Panc1 (cell line): Measurements from ENCODE around the gene ZRANB3. TPM values are rescaled to one million over a fixed set of nuclear protein-coding genes. Genes with fewer than 3 reads are reported as not detected.
"Not testable (repeated sequence)": the region's sequence is repeated elsewhere in the genome, so short reads cannot be mapped to it uniquely, and the experiment has no call there.

Experiments
- ATAC-seq: fragments of 200-7000 bp; cut with Tn5 transposase; 2 replicates; pipeline ENCODE4 v1.9.1; 2020; ENCODE audit warnings: mild to moderate bottlenecking, moderate library complexity
- BruUV-seq: library from RNA; stranded (reverse); fragments of 400-500 nt; replicated peaks from 2 replicates; lab custom pipeline; 2021; lab: Mats Ljungman, UMichigan
- CTCF ChIA-PET: fragments of 300-600 bp; sonication (Branson Sonifier 250); formaldehyde crosslinking; loops from one replicate; lab custom pipeline; 2022; ENCODE audit warnings: antibody characterized with exemption; lab: Charles Lee
- POLR2A ChIA-PET: fragments of 300-600 bp; sonication (Branson Sonifier 250); formaldehyde crosslinking; loops from one replicate; lab custom pipeline; 2022; ENCODE audit warnings: antibody characterized with exemption; lab: Charles Lee
- DNase-seq: peaks from one replicate; pipeline ENCODE4 v3.0.0-alpha.2; 2010; ENCODE audit warnings: low read depth, low spot score
- H3K27ac ChIP-seq: 2 replicates; pipeline ENCODE4 v1.5.1; 2011; ENCODE audit warnings: mild to moderate bottlenecking, low read length, inconsistent platforms
- H3K27me3 ChIP-seq: fragments of 200-500 bp; sonication (Bioruptor generic); 2 replicates; pipeline ENCODE4 v1.6.0; 2014; ENCODE audit warnings: low read length, inconsistent platforms; ENCODE audit not compliant: control insufficient read depth, insufficient read depth
- H3K36me3 ChIP-seq: fragments of 200-500 bp; sonication (Bioruptor generic); 2 replicates; pipeline ENCODE4 v1.5.1; 2014; ENCODE audit warnings: inconsistent platforms, mild to moderate bottlenecking, low read length, moderate library complexity; ENCODE audit not compliant: control insufficient read depth, insufficient read depth
- H3K4me1 ChIP-seq: 2 replicates; pipeline ENCODE4 v1.5.1; 2011; ENCODE audit warnings: inconsistent platforms, mild to moderate bottlenecking, low read length, moderate library complexity; ENCODE audit not compliant: control insufficient read depth, insufficient read depth
- H3K4me3 ChIP-seq, 2 experiments: 2 replicates each; pipeline ENCODE4 v1.5.1; 2011 to 2012; ENCODE audit warnings: low read depth in 2 of 2, low read length in 2 of 2, mild to moderate bottlenecking in 2 of 2, inconsistent platforms in 1 of 2, moderate library complexity in 1 of 2
- H3K9me3 ChIP-seq: fragments of 200-500 bp; sonication (Bioruptor generic); 2 replicates; pipeline ENCODE4 v1.5.1; 2014; ENCODE audit warnings: low read depth, mild to moderate bottlenecking, inconsistent platforms, low read length, moderate library complexity; ENCODE audit not compliant: control insufficient read depth, insufficient read depth
- POLR2AphosphoS5 ChIP-seq: IDR thresholded peaks from 2 replicates; pipeline ENCODE4 v1.6.1; 2012; ENCODE audit warnings: mild to moderate bottlenecking, low read depth, low read length, moderate library complexity
- SIN3A ChIP-seq: IDR thresholded peaks from 2 replicates; pipeline ENCODE4 v1.6.1; 2012; ENCODE audit warnings: low read depth, mild to moderate bottlenecking, low read length, moderate library complexity, borderline replicate concordance; ENCODE audit not compliant: insufficient read depth
- TCF7L2 ChIP-seq: IDR thresholded peaks from 2 replicates; pipeline ENCODE4 v1.6.1; 2011; ENCODE audit warnings: mild to moderate bottlenecking, low read depth, low read length, inconsistent platforms
- in situ Hi-C: cut with HindIII; loops from 2 replicates; pipeline ENCODE4 v1.10.0; 2016; ENCODE audit warnings: low sequenced_read_pairs, low pct_unique_long_range_greater_than_20kb
- intact Hi-C: fragments of 100-400 bp; cut with micrococcal nuclease; formaldehyde crosslinking; loops from one replicate; pipeline ENCODE4 v1.10.0; 2022; ENCODE audit not compliant: unreplicated experiment
- total RNA-seq: library from RNA; stranded (reverse); gene quantifications from one replicate; pipeline ENCODE4 v1.2.1, GENCODE V29; 2021; ENCODE audit not compliant: unreplicated experiment
- TF ChIP-seq, protein P1 (sequence below), 2 experiments: IDR thresholded peaks; 2 replicates each; pipeline ENCODE4 v1.6.1; 2011 to 2012; ENCODE audit warnings: low read depth in 2 of 2, control low read depth in 1 of 2, low read length in 1 of 2, mild to moderate bottlenecking in 1 of 2, moderate library complexity in 1 of 2; ENCODE audit not compliant: insufficient read depth in 1 of 2
- TF ChIP-seq, protein P2 (sequence below): fragments of 450-650 bp; IDR thresholded peaks from 2 replicates; pipeline ENCODE4 v1.5.1; 2017; ENCODE audit warnings: mild to moderate bottlenecking

Gene ZRANB3
- total RNA-seq, 1 experiment from 2014 or later, result 11.7 TPM

DNA sequence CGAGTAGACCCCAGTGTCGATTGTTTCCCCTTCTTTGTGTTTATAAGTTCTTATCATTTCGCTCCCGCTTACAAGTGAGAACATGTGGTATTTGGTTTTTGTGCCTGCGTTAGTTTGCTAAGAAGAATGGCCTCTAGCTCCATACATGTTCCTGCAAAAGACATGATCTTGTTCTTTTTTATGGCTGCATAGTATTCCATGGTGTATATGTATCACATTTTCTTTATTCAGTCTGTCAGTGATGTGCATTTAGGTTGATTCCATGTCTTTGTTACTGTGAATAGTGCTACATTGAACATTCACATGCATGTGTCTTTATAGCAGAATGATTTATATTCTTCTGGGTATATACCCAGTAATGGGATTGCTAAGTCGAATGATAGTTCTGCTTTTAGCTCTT, 95.9 kb downstream of the ZRANB3 start:
- POLR2A ChIA-PET, DNase-seq, H3K4me3 ChIP-seq, CTCF ChIA-PET, intact Hi-C loops, H3K36me3 ChIP-seq, in situ Hi-C loops, H3K27me3 ChIP-seq, H3K9me3 ChIP-seq, H3K4me1 ChIP-seq, H3K27ac ChIP-seq, ATAC-seq, BruUV-seq: not testable (repeated sequence)

DNA sequence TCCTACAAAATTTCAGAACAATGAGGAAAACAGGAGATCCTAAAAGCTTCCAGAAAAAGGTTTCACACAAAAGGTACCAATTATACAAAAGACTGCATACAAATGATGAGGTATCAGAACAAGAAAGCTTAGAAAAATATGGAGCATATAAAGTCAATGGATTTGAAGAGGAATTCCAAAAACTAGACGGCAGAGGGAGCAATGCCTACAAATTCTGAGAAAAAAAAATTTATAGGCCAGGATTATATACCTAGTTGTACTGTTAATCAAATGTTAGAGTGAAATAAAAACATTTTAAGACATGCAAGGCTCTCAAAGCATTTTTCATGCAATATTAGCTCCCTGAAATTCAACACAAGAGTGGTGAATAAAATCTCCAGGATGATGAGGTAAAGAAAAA, 106.2 kb downstream of the ZRANB3 start:
- DNase-seq (no peak), ATAC-seq (no peak)
- H3K4me3 ChIP-seq, result no peak overlapping the region
- H3K9me3 ChIP-seq, result no peaks in the 10 kb centered on the region
- H3K27ac ChIP-seq, result no peak overlapping the region
- CTCF ChIA-PET, result no interaction called here
- H3K4me1 ChIP-seq, result no peaks in the 10 kb centered on the region
- POLR2A ChIA-PET, result no interaction called here
- intact Hi-C loops, result no loop called here
- no TSS peak for BruUV-seq
- H3K27me3 ChIP-seq, result no peaks in the 10 kb centered on the region
- TF ChIP-seq SIN3A, result no peak
- no peak for TF ChIP-seq POLR2AphosphoS5
- TF ChIP-seq, protein P1, sequence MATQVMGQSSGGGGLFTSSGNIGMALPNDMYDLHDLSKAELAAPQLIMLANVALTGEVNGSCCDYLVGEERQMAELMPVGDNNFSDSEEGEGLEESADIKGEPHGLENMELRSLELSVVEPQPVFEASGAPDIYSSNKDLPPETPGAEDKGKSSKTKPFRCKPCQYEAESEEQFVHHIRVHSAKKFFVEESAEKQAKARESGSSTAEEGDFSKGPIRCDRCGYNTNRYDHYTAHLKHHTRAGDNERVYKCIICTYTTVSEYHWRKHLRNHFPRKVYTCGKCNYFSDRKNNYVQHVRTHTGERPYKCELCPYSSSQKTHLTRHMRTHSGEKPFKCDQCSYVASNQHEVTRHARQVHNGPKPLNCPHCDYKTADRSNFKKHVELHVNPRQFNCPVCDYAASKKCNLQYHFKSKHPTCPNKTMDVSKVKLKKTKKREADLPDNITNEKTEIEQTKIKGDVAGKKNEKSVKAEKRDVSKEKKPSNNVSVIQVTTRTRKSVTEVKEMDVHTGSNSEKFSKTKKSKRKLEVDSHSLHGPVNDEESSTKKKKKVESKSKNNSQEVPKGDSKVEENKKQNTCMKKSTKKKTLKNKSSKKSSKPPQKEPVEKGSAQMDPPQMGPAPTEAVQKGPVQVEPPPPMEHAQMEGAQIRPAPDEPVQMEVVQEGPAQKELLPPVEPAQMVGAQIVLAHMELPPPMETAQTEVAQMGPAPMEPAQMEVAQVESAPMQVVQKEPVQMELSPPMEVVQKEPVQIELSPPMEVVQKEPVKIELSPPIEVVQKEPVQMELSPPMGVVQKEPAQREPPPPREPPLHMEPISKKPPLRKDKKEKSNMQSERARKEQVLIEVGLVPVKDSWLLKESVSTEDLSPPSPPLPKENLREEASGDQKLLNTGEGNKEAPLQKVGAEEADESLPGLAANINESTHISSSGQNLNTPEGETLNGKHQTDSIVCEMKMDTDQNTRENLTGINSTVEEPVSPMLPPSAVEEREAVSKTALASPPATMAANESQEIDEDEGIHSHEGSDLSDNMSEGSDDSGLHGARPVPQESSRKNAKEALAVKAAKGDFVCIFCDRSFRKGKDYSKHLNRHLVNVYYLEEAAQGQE (IDR thresholded peaks at IDR 0.05; ENCODE audit: insufficient read depth in 1 of 2, low read depth in 2 of 2, low read length in 1 of 2), result no peak
- TF ChIP-seq TCF7L2, result no peak
- TF ChIP-seq, protein P2, sequence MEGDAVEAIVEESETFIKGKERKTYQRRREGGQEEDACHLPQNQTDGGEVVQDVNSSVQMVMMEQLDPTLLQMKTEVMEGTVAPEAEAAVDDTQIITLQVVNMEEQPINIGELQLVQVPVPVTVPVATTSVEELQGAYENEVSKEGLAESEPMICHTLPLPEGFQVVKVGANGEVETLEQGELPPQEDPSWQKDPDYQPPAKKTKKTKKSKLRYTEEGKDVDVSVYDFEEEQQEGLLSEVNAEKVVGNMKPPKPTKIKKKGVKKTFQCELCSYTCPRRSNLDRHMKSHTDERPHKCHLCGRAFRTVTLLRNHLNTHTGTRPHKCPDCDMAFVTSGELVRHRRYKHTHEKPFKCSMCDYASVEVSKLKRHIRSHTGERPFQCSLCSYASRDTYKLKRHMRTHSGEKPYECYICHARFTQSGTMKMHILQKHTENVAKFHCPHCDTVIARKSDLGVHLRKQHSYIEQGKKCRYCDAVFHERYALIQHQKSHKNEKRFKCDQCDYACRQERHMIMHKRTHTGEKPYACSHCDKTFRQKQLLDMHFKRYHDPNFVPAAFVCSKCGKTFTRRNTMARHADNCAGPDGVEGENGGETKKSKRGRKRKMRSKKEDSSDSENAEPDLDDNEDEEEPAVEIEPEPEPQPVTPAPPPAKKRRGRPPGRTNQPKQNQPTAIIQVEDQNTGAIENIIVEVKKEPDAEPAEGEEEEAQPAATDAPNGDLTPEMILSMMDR, result peak; percentile 29; the same call in 1 of the 2 replicates
- in situ Hi-C loops, result no loop called here
- H3K36me3 ChIP-seq, result no peaks in the 10 kb centered on the region

DNA sequence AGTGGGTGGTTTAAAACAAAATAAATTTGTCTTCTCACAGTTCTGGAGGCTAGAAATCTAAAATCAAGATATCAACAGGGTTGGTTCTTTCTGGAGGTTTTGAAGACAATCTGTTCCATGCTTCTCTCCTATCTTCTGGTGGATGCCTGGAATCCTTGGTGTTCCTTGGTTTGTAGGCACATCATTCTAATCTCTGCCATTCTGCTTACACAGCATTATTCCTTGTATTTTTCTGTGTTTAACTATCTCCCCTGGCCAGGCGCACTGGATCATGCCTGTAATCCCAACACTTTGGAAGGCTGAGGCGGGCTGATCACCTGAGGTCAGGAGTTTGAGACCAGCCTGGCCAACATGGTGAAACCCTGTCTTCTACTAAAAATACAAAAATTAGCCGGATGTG, 108.1 kb downstream of the ZRANB3 start:
- Histone ChIP-seq H3K4me3 (no peak overlapping the region), H3K4me1 (no peaks in the 10 kb centered on the region), H3K27ac (no peak overlapping the region), H3K9me3 (no peaks in the 10 kb centered on the region), H3K27me3 (no peaks in the 10 kb centered on the region), H3K36me3 (no peaks in the 10 kb centered on the region)
- POLR2A ChIA-PET, result no interaction called here
- in situ Hi-C loops, result no loop called here
- DNase-seq (no peak), ATAC-seq (no peak)
- BruUV-seq, result no TSS peak
- TF ChIP-seq, protein P2, result no peak
- TF ChIP-seq SIN3A (no peak), TCF7L2 (no peak), POLR2AphosphoS5 (no peak)
- TF ChIP-seq, protein P1 (IDR thresholded peaks at IDR 0.05; ENCODE audit: insufficient read depth in 1 of 2, low read depth in 2 of 2, low read length in 1 of 2), result no peak
- CTCF ChIA-PET, result no interaction called here
- intact Hi-C loops, result no loop called here
